HepG2 (cell line): ENCODE data around the gene ACAT2. TPM values are rescaled to one million over a fixed set of nuclear protein-coding genes. Genes with fewer than 3 reads are reported as not detected.

ENCODE experiments used
- ATAC-seq: fragments of 200-7000 bp; cut with Tn5 transposase; 3 replicates; pipeline ENCODE4 v1.9.1; 2020; ENCODE audit warnings: mild to moderate bottlenecking, moderate library complexity
- BruUV-seq: library from RNA; stranded (reverse); fragments of 400-500 nt; replicated peaks from 2 replicates; lab custom pipeline; 2021; lab: Mats Ljungman, UMichigan
- CTCF ChIA-PET: fragments of 300-600 bp; formaldehyde crosslinking; extraction: SDS; loops from one replicate; lab custom pipeline; 2021; ENCODE audit warnings: low total read pairs, inconsistent platforms, low intra/inter-chr PET ratio; lab: Yijun Ruan, JAX
- POLR2A ChIA-PET: fragments of 350-600 bp; sonication (Branson Sonifier 250); formaldehyde crosslinking; loops from one replicate; lab custom pipeline; 2020; ENCODE audit warnings: antibody characterized with exemption, inconsistent platforms; lab: Yijun Ruan, JAX
- DNase-seq: peaks from one replicate; pipeline ENCODE4 v3.0.0-alpha.2; 2015; ENCODE audit warnings: low spot score
- FAIRE-seq: peaks from 3 replicates; lab custom pipeline; 2011; peaks lifted over from hg19 to GRCh38; lab: Jason Lieb, UNC
- H2AFZ ChIP-seq: one replicate; pipeline ENCODE4 v1.6.1; 2011; ENCODE audit warnings: low read length, inconsistent platforms
- H3K27ac ChIP-seq: fragments of 300-600 bp; 3 replicates; pipeline ENCODE4 v1.8.0; 2011; ENCODE audit warnings: mixed run types, mild to moderate bottlenecking, mixed read lengths, low read length, inconsistent platforms; ENCODE audit not compliant: insufficient read depth; ENCODE audit errors: extremely low read length
- H3K27me3 ChIP-seq, 2 experiments: fragments of 200-600 bp in 1 of 2; 2 replicates in 1 of 2; 3 replicates in 1 of 2; pipeline versions ENCODE4 v1.6.0 to v1.8.0; 2011; ENCODE audit warnings: low read length in 2 of 2, mild to moderate bottlenecking in 2 of 2, moderate library complexity in 2 of 2, inconsistent platforms in 1 of 2; ENCODE audit not compliant: insufficient read depth in 2 of 2, control insufficient read depth in 1 of 2
- H3K36me3 ChIP-seq, 2 experiments: fragments of 200-600 bp in 1 of 2; replicated peaks in 1 of 2; 2 replicates in 1 of 2; 3 replicates in 1 of 2; pipeline versions ENCODE4 v1.5.1 to v1.8.0; 2011; ENCODE audit warnings: low read length in 2 of 2, inconsistent platforms in 1 of 2; ENCODE audit not compliant: insufficient read depth in 2 of 2, control insufficient read depth in 1 of 2
- H3K4me1 ChIP-seq: 2 replicates; pipeline ENCODE4 v1.5.1; 2012; ENCODE audit warnings: low read length, inconsistent platforms; ENCODE audit not compliant: insufficient read depth
- H3K4me2 ChIP-seq: 2 replicates; pipeline ENCODE4 v1.6.0; 2011; ENCODE audit warnings: low read depth, low read length, inconsistent platforms
- H3K4me3 ChIP-seq, 3 experiments: fragments of 200-600 bp in 1 of 3; sonication (generic), shearing (Covaris generic) in 1 of 3; replicated peaks in 1 of 3; 2 replicates each; pipeline ENCODE4 v1.5.1; 2011 to 2016; ENCODE audit warnings: low read length in 3 of 3, inconsistent platforms in 2 of 3, low read depth in 2 of 3, mild to moderate bottlenecking in 2 of 3, control low read depth in 1 of 3, mixed read lengths in 1 of 3; ENCODE audit not compliant: insufficient read depth in 1 of 3
- H3K79me2 ChIP-seq: one replicate; pipeline ENCODE4 v1.6.1; 2011; ENCODE audit warnings: low read length, inconsistent platforms; ENCODE audit not compliant: insufficient read depth
- H3K9ac ChIP-seq: 2 replicates; pipeline ENCODE4 v1.6.0; 2011; ENCODE audit warnings: mild to moderate bottlenecking, low read depth, low read length, inconsistent platforms; ENCODE audit not compliant: insufficient read depth
- H3K9me3 ChIP-seq: 2 replicates; pipeline ENCODE4 v1.5.1; 2012; ENCODE audit warnings: mild to moderate bottlenecking, low read length
- H4K20me1 ChIP-seq: 2 replicates; pipeline ENCODE4 v1.6.0; 2011; ENCODE audit warnings: inconsistent platforms, mild to moderate bottlenecking, low read length, moderate library complexity; ENCODE audit not compliant: insufficient read depth
- CHD2 ChIP-seq: IDR thresholded peaks from 2 replicates; pipeline ENCODE4 v1.6.1; 2011; ENCODE audit warnings: low read depth, low read length, improper control_type of control experiment
- ELF4 ChIP-seq: sonication (generic); formaldehyde crosslinking; IDR thresholded peaks from 2 replicates; pipeline ENCODE4 v1.5.0; 2020; ENCODE audit warnings: missing genetic modification reagents, mild to moderate bottlenecking, moderate library complexity, borderline replicate concordance
- ETV6 ChIP-seq: sonication (generic); formaldehyde crosslinking; conservative IDR thresholded peaks from 2 replicates; pipeline ENCODE4 v1.4.0; 2020; ENCODE audit warnings: missing genetic modification reagents
- HDAC1 ChIP-seq: sonication (generic); formaldehyde crosslinking; IDR thresholded peaks from 2 replicates; pipeline ENCODE4 v1.5.1; 2020; ENCODE audit warnings: mild to moderate bottlenecking, missing genetic modification reagents
- HDAC6 ChIP-seq: fragments of 200-600 bp; sonication (generic); IDR thresholded peaks from 2 replicates; pipeline ENCODE4 v1.7.0; 2017; ENCODE audit warnings: mild to moderate bottlenecking, antibody characterized with exemption, low read length, low read depth
- KLF9 ChIP-seq: IDR thresholded peaks from 2 replicates; pipeline ENCODE4 v1.6.1; 2016; ENCODE audit warnings: low read depth
- SNAI1 ChIP-seq: sonication (generic); formaldehyde crosslinking; IDR thresholded peaks from 2 replicates; pipeline ENCODE4 v1.5.0; 2020; ENCODE audit warnings: mild to moderate bottlenecking, missing genetic modification reagents, borderline replicate concordance
- ZNF33B ChIP-seq: sonication (generic); formaldehyde crosslinking; IDR thresholded peaks from 2 replicates; pipeline ENCODE4 v1.5.1; 2020; ENCODE audit warnings: mild to moderate bottlenecking, missing genetic modification reagents
- ZNF430 ChIP-seq: sonication (generic); formaldehyde crosslinking; IDR thresholded peaks from 2 replicates; pipeline ENCODE4 v1.9.0; 2021; ENCODE audit warnings: mild to moderate bottlenecking, missing genetic modification reagents
- ZNF772 ChIP-seq: sonication (generic); formaldehyde crosslinking; IDR thresholded peaks from 2 replicates; pipeline ENCODE4 v1.5.0; 2020; ENCODE audit warnings: mild to moderate bottlenecking, missing genetic modification reagents
- ZNF790 ChIP-seq: sonication (generic); formaldehyde crosslinking; IDR thresholded peaks from 2 replicates; pipeline ENCODE4 v1.8.0; 2022; ENCODE audit warnings: missing genetic modification reagents, mild to moderate bottlenecking, borderline replicate concordance
- WGBS: methylation state at CpG from one replicate; pipeline ENCODE4 v1.1.6; 2017; ENCODE audit warnings: low lambda C conversion rate; 5-methylcytosine and 5-hydroxymethylcytosine counted together
- in situ Hi-C: cut with HindIII; loops from 2 replicates; pipeline ENCODE4 v1.10.0; 2017; ENCODE audit warnings: low pct_unique_long_range_greater_than_20kb; ENCODE audit not compliant: extremely low pct_ligation_motif_present
- intact Hi-C: fragments of 100-400 bp; cut with micrococcal nuclease; formaldehyde crosslinking; loops from one replicate; pipeline ENCODE4 v1.10.0; 2022; ENCODE audit not compliant: unreplicated experiment
- polyA plus RNA-seq, 8 experiments: library from polyadenylated mRNA; depleted of rRNA in 3 of 8; stranded (reverse) in 7 of 8; unstranded in 1 of 8; fragments of >200 nt; fragmentation: Illumina TruSeq in 4 of 8; extraction: Trizol in 4 of 8; gene quantifications; 2 replicates each; pipeline versions ENCODE4 v1.2.1 to v1.2.3, GENCODE V29; 2011 to 2016; ENCODE audit warnings: low read depth in 4 of 8, missing spikeins in 1 of 8, mixed read lengths in 1 of 8; ENCODE audit not compliant: insufficient read depth in 1 of 8
- total RNA-seq, 5 experiments: library from RNA; depleted of rRNA; stranded (reverse); fragments of >200 nt; fragmentation: Illumina TruSeq; extraction: Trizol; gene quantifications; 2 replicates each; pipeline ENCODE4 v1.2.3, GENCODE V29; 2016; ENCODE audit warnings: low read depth in 1 of 5

Gene ACAT2
- total and polyA plus RNA-seq, 2 of the 13 experiments (the other 11 are each of a cell fraction or from before 2014, with no cell fraction given) = 121 to 534 TPM

GRCh38 chr6:159772196-159772595 lies 10.4 kb downstream of the ACAT2 start:
- no peak for ATAC-seq
- no TSS peak for BruUV-seq
- H2AFZ ChIP-seq = no peak overlapping the region
- no peaks in the 10 kb centered on the region for H3K9me3 ChIP-seq
- H4K20me1 ChIP-seq = no peaks in the 10 kb centered on the region
- in situ Hi-C loops = no loop called here
- H3K36me3 ChIP-seq = peaks cover 11 to 90% of the 10 kb centered on the region in 2 experiments
- intact Hi-C loops = no loop called here
- 2% methylated on average over 1 of the region's 1 CpG for WGBS
- FAIRE-seq = no peak
- H3K27ac ChIP-seq = no peak overlapping the region
- DNase-seq = no peak
- H3K27me3 ChIP-seq = no peaks in the 10 kb centered on the region
- H3K9ac ChIP-seq = no peak overlapping the region
- peaks cover 12% of the 10 kb centered on the region for H3K79me2 ChIP-seq
- POLR2A ChIA-PET = interaction anchor here (0.9 to 1.5 kb wide), 3 partner anchors 9 to 45 kb away, joined by 3 to 6 read pairs (median 4); partner anchors contain the start of genes ACAT2 and WTAP
- no peak overlapping the region for H3K4me3 ChIP-seq
- peaks cover 10% of the 10 kb centered on the region for H3K4me1 ChIP-seq
- no peak overlapping the region for H3K4me2 ChIP-seq
- CTCF ChIA-PET = no interaction called here
- TF ChIP-seq ZNF772 (CRISPR knock-in tag) (no peak), ZNF33B (CRISPR knock-in tag) (no peak), KLF9 (CRISPR knock-in tag) (no peak), HDAC6 (no peak), ELF4 (CRISPR knock-in tag) (no peak), SNAI1 (CRISPR knock-in tag) (no peak), ETV6 (CRISPR knock-in tag) (no peak), ZNF790 (no peak), CHD2 (no peak), ZNF430 (CRISPR knock-in tag) (no peak), HDAC1 (no peak)
- TF ChIP-seq, all 625 proteins: peak for 0
